ENCODE measurements around the gene FBN2.
A peak's percentile ranks its signal among the peaks of the same experiment; 100 is the strongest.

The FBN2 gene

DNA sequence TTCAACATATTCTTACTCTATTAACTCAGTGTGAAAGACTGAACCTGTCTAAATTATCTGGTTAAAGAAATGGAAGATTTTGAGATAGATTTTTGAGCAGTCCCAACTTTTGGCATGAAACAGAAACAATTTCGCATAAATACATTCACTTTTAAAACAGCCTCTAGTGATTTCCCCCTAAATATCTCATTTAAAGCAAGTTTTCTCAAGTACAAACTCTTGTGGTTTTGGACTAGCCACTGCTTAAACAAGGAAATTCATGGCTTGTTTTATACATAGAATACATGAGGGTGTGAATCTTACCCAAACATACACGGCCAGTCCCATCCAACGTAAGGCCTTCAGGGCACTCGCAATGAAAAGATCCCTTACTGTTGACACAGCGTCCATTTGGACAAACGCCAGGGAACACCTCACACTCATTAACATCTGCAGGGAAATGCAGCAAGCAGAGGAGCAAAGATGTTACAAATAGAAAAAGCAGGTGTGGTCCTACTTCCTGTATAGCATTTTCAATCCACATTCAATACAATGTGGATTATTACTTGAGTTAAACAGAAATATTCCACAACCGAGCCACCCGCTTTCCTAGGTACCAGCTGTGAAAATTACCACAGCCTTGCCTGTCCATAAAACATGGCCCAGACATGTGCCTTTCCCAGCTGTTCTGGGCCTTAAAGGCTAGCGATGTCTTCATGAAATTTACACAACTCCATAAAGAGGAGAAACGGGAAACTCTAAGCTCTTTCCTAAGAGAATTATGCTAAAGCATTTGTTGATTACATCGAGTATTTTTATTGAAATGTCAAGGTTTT lies 188.8 kb downstream of the FBN2 start:
- TF ChIP-seq, protein P1, sequence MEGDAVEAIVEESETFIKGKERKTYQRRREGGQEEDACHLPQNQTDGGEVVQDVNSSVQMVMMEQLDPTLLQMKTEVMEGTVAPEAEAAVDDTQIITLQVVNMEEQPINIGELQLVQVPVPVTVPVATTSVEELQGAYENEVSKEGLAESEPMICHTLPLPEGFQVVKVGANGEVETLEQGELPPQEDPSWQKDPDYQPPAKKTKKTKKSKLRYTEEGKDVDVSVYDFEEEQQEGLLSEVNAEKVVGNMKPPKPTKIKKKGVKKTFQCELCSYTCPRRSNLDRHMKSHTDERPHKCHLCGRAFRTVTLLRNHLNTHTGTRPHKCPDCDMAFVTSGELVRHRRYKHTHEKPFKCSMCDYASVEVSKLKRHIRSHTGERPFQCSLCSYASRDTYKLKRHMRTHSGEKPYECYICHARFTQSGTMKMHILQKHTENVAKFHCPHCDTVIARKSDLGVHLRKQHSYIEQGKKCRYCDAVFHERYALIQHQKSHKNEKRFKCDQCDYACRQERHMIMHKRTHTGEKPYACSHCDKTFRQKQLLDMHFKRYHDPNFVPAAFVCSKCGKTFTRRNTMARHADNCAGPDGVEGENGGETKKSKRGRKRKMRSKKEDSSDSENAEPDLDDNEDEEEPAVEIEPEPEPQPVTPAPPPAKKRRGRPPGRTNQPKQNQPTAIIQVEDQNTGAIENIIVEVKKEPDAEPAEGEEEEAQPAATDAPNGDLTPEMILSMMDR (IDR thresholded peaks at IDR 0.05; ENCODE audit: low read depth, low read length), result no peak
- no peak for DNase-seq (ENCODE audit: extremely low read depth, low read depth)

DNA sequence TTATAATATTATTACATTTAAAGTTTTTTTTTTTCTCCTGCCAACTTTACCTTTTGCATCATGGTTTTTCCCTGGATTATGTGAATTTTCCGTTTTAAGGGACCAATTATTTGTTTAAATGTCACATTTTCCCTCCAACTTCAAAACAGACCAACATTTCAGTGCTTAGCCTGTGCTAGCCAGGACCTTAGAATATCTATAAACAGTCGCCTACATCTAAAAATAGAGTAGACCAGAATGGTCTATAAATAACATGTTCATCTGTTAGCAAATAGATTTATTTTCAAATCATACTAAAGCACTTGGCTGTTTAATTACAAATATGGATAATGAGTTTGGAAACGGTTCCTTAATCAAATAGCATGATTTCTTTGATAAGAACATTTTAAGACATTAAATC lies 192.0 kb downstream of the FBN2 start:
- TF ChIP-seq, protein P1 (IDR thresholded peaks at IDR 0.05; ENCODE audit: low read depth, low read length), result no peak
- DNase-seq (ENCODE audit: extremely low read depth, low read depth), result no peak

DNA sequence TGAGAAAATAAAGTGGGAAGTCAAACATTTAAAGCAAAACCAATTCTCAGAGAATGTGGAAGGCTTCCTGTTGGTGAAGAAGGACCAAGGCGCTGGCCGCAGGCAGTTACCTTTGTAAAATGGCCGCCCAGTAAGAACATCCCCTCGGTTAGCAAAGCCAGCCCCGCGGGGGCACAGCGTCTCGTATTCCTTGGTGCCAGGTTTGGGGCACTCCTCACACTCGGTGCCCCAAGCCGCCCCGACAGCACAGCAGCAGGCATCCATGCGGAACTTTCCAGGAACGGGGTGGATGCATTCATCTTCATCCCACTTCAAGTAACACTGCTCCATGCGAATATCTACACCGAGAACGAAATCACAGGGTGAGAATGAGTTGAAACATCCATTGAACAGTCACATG lies 192.8 kb downstream of the FBN2 start:
- TF ChIP-seq, protein P1 (IDR thresholded peaks at IDR 0.05; ENCODE audit: low read depth, low read length), result no peak

DNA sequence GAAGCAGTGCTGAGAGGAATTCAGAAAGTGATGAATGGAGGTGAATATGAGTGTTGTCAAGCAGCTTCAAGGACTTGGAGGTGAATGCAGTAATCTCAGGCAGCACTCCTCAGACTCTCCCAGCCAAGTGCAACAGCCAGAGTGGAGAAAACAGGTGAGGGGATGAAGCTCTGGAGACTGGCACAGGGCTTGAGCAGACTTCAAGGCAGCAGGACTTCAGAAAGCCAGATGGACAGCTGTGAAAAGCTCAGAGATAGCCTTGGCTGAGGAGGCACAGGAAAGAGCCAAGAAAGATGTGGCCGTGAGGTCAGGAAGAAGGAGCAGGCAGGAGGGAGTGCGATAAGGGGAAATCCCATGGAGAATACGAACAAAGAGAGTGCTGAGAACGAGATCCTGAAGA lies 194.9 kb downstream of the FBN2 start:
- TF ChIP-seq, protein P1 (IDR thresholded peaks at IDR 0.05; ENCODE audit: low read depth, low read length), result no peak
- no peak for DNase-seq (ENCODE audit: extremely low read depth, low read depth)

More for the DNA sequence above, 192.8 kb downstream of the FBN2 start:
- no peak for DNase-seq (ENCODE audit: extremely low read depth, low read depth)

DNA sequence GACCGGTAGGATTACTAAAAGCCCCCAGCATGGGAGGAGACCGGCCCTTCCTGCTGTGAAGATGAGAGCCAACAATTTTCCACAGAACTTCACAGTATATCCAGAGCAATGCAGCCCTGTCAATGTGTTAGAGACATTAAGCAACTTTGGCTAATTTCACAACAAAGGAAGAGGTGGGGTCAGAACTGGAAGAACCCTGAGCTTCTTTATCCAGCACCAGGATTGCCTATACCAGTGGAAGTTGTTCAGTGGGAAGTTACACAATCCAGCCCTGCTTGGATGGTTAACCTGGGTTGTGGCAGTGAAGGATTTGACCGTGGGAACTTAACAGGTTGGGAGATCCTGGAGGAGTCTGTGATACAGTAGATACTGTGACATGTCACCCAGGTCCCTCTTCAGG lies 197.0 kb downstream of the FBN2 start:
- peak; percentile 11 for DNase-seq (ENCODE audit: extremely low read depth, low read depth)
- TF ChIP-seq, protein P1 (IDR thresholded peaks at IDR 0.05; ENCODE audit: low read depth, low read length), result no peak

DNA sequence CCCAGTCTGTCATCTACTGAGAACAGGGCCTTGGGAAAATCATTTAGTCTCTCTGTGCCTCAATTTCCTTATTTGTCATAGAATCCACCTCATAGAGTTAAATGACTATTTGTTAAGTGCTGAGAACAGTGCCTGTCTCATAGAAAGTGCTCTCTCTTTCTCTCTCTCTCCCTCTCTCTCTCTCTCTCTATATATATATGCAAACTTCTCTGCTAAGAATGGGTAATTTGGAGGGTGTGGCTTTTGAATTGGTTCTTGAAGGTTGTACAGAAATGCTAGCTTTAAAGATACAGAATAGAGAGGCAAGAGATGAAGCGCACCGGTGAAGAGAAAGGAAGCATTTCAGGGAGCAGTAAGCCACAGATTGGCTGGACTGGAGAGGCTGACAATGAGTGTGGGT lies 197.4 kb downstream of the FBN2 start:
- TF ChIP-seq, protein P1 (IDR thresholded peaks at IDR 0.05; ENCODE audit: low read depth, low read length), result no peak
- no peak for DNase-seq (ENCODE audit: extremely low read depth, low read depth)

DNA sequence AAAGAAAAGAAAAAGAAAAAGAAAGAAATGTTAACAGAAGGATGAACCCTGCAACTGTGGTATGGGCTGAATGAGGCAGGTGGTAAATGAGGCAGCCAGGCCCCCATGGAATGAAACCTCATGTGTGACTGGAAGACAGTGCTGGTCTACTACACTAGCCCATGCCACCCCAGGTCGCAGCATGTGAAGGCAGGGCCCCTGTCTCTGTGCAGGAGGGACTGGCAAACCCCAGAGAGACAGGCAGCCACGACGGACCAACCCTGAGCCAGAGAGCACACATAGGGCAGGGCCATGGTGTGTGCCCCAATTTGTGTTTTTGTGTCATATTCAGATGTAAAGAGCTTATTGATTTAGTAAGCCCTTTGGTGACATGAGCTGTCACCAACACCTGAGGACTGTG lies 198.5 kb downstream of the FBN2 start:
- no peak for DNase-seq (ENCODE audit: extremely low read depth, low read depth)

More for the DNA sequence above, 198.5 kb downstream of the FBN2 start:
- TF ChIP-seq, protein P1 (IDR thresholded peaks at IDR 0.05; ENCODE audit: low read depth, low read length), result no peak
